Endothelial cell of umbilical vein (primary cell): Measurements from ENCODE around the gene MAP10. TPM values are rescaled to one million over a fixed set of nuclear protein-coding genes. Genes with fewer than 3 reads are reported as not detected.

ENCODE experiments used
- BruUV-seq: library from RNA; stranded (reverse); fragments of 400-500 nt; replicated peaks from 2 replicates; lab custom pipeline; 2021; lab: Mats Ljungman, UMichigan
- CTCF ChIA-PET: fragments of 300-600, 350-600 bp; sonication (Branson Sonifier 250); formaldehyde crosslinking; loops from one replicate; lab custom pipeline; 2021; ENCODE audit warnings: antibody characterized with exemption, inconsistent platforms; lab: Charles Lee
- POLR2A ChIA-PET: fragments of 300-600, 350-600 bp; sonication (Branson Sonifier 250); formaldehyde crosslinking; loops from one replicate; lab custom pipeline; 2021; ENCODE audit warnings: antibody characterized with exemption, inconsistent platforms; lab: Charles Lee
- DNase-seq: peaks from one replicate; pipeline ENCODE4 v3.0.0-alpha.2; 2011; ENCODE audit warnings: low read depth, low spot score
- FAIRE-seq: peaks from 2 replicates; lab custom pipeline; 2011; peaks lifted over from hg19 to GRCh38; lab: Jason Lieb, UNC
- H2AFZ ChIP-seq: 2 replicates; pipeline ENCODE4 v1.6.0; 2012; ENCODE audit warnings: low read depth, low read length, control low read depth, inconsistent platforms
- H3K27ac ChIP-seq: 2 replicates; pipeline ENCODE4 v1.5.1; 2011; ENCODE audit warnings: low read depth, mild to moderate bottlenecking, control low read depth, low read length, moderate library complexity; ENCODE audit not compliant: insufficient read depth
- H3K27me3 ChIP-seq, 2 experiments: 2 replicates each; pipeline versions ENCODE4 v1.6.0 to v1.6.1; 2011; ENCODE audit warnings: low read length in 2 of 2, mixed read lengths in 1 of 2; ENCODE audit not compliant: control insufficient read depth in 2 of 2, insufficient read depth in 2 of 2
- H3K36me3 ChIP-seq, 2 experiments: 2 replicates in 1 of 2; 3 replicates in 1 of 2; pipeline ENCODE4 v1.5.1; 2011; ENCODE audit warnings: low read length in 2 of 2, mild to moderate bottlenecking in 1 of 2, moderate library complexity in 1 of 2; ENCODE audit not compliant: control insufficient read depth in 2 of 2, insufficient read depth in 2 of 2; ENCODE audit errors: extremely low read depth in 1 of 2
- H3K4me1 ChIP-seq: 3 replicates; pipeline ENCODE4 v1.5.1; 2011; ENCODE audit warnings: mild to moderate bottlenecking, low read length; ENCODE audit not compliant: control insufficient read depth, insufficient read depth; ENCODE audit errors: extremely low read depth
- H3K4me2 ChIP-seq: 2 replicates; pipeline ENCODE4 v1.6.1; 2011; ENCODE audit warnings: low read length, control low read depth, mixed read lengths; ENCODE audit not compliant: insufficient read depth
- H3K4me3 ChIP-seq, 3 experiments: fragments of 200-600 bp in 1 of 3; sonication (generic), shearing (Covaris generic) in 1 of 3; replicated peaks in 1 of 3; 2 replicates each; pipeline ENCODE4 v1.5.1; 2011 to 2016; ENCODE audit warnings: control low read depth in 3 of 3, low read length in 3 of 3, mild to moderate bottlenecking in 2 of 3, inconsistent platforms in 1 of 3, low read depth in 1 of 3, moderate library complexity in 1 of 3; ENCODE audit not compliant: insufficient read depth in 1 of 3
- H3K79me2 ChIP-seq: 2 replicates; pipeline ENCODE4 v1.6.0; 2012; ENCODE audit warnings: low read length, inconsistent platforms; ENCODE audit not compliant: control insufficient read depth, insufficient read depth
- H3K9ac ChIP-seq: replicated peaks from 2 replicates; pipeline ENCODE3; 2011; ENCODE audit warnings: low read length, control low read depth; ENCODE audit not compliant: insufficient read depth; ENCODE audit errors: extremely low read depth
- H3K9me1 ChIP-seq: replicated peaks from 3 replicates; pipeline ENCODE4 v1.6.0; 2011; ENCODE audit warnings: mild to moderate bottlenecking, low read length; ENCODE audit not compliant: control insufficient read depth, insufficient read depth; ENCODE audit errors: extremely low read depth
- H3K9me3 ChIP-seq: replicated peaks from 2 replicates; pipeline ENCODE4 v1.5.1; 2012; ENCODE audit warnings: low read length, inconsistent platforms; ENCODE audit not compliant: control insufficient read depth, insufficient read depth
- H4K20me1 ChIP-seq: replicated peaks from 2 replicates; pipeline ENCODE3; 2011; ENCODE audit warnings: mild to moderate bottlenecking, low read length; ENCODE audit not compliant: control insufficient read depth, insufficient read depth; ENCODE audit errors: extremely low read depth
- CTCF ChIP-seq, 2 donors: IDR thresholded peaks; 1 replicate in 1 of 2; 2 replicates in 1 of 2; pipeline ENCODE4 v1.5.1; 2011; ENCODE audit warnings: low read length in 2 of 2, mild to moderate bottlenecking in 2 of 2, moderate library complexity in 2 of 2, control low read depth in 1 of 2, inconsistent platforms in 1 of 2, low read depth in 1 of 2; ENCODE audit not compliant: insufficient read depth in 1 of 2; ENCODE audit errors: extremely low read depth in 1 of 2
- EZH2 ChIP-seq: IDR thresholded peaks from 2 replicates; pipeline ENCODE4 v1.6.1; 2012; ENCODE audit warnings: borderline replicate concordance, low read depth, mild to moderate bottlenecking, moderate library complexity, low read length, inconsistent platforms; ENCODE audit not compliant: severe bottlenecking
- FOS ChIP-seq: IDR thresholded peaks from 2 replicates; pipeline ENCODE4 v1.6.1; 2011; ENCODE audit warnings: mild to moderate bottlenecking, low read length, moderate library complexity, borderline replicate concordance; ENCODE audit not compliant: insufficient read depth
- GATA2 ChIP-seq: IDR thresholded peaks from 2 replicates; pipeline ENCODE4 v1.7.0; 2011; ENCODE audit warnings: low read depth, mild to moderate bottlenecking, moderate library complexity, mixed read lengths, low read length; ENCODE audit not compliant: insufficient read length, insufficient read depth
- JUN ChIP-seq: IDR thresholded peaks from 2 replicates; pipeline ENCODE4 v1.6.1; 2011; ENCODE audit warnings: borderline replicate concordance, low read depth; ENCODE audit not compliant: insufficient read length, insufficient read depth
- MAX ChIP-seq: IDR thresholded peaks from 2 replicates; pipeline ENCODE4 v1.6.1; 2011; ENCODE audit not compliant: insufficient read depth, insufficient read length
- MYC ChIP-seq: IDR thresholded peaks from one replicate; pipeline ENCODE4 v1.6.1; 2011; ENCODE audit warnings: mild to moderate bottlenecking, low read depth, low read length
- POLR2A ChIP-seq: IDR thresholded peaks from 2 replicates; pipeline ENCODE4 v1.6.1; 2012; ENCODE audit warnings: low read depth, mild to moderate bottlenecking, control low read depth, low read length
- POLR2AphosphoS5 ChIP-seq: IDR thresholded peaks from 2 replicates; pipeline ENCODE4 v1.6.1; 2012; ENCODE audit warnings: low read depth, mild to moderate bottlenecking, control low read depth, low read length, moderate library complexity; ENCODE audit not compliant: insufficient read depth
- dilution Hi-C: fragments of 300-500 bp; cut with MboI; formaldehyde crosslinking; loops from one replicate; pipeline ENCODE4 v1.15.0; 2019; ENCODE audit warnings: low sequenced_read_pairs; ENCODE audit not compliant: extremely low pct_ligation_motif_present
- intact Hi-C: fragments of 100-400 bp; cut with micrococcal nuclease; formaldehyde crosslinking; loops from one replicate; pipeline ENCODE4 v1.10.0; 2022
- polyA plus RNA-seq, 4 experiments: library from polyadenylated mRNA; depleted of rRNA in 3 of 4; stranded (reverse) in 3 of 4; unstranded in 1 of 4; fragments of >200 nt; gene quantifications; 2 replicates each; pipeline versions ENCODE4 v1.2.1 to v1.2.3, GENCODE V29; 2011 to 2012; ENCODE audit warnings: missing spikeins in 1 of 4
- total RNA-seq: library from RNA; stranded (reverse); gene quantifications from 2 replicates; pipeline ENCODE4 v1.2.3, GENCODE V29; 2021

Gene MAP10
- total and polyA plus RNA-seq, 2 donors (not counting 3 experiments of a cell fraction or from before 2014, with no cell fraction given) = 0.88 to 2.0 TPM

- CTCF ChIA-PET = interaction anchor here (1.4 to 1.6 kb wide), 5 partner anchors 10 to 156 kb away, joined by 4 to 7 read pairs (median 5); no protein-coding TSS in a partner anchor
Observed at GRCh38 chr1:232792949-232793348, 12.3 kb upstream of the MAP10 start.

More at GRCh38 chr1:232792949-232793348, 12.3 kb upstream of the MAP10 start:
- no peak overlapping the region for H2AFZ ChIP-seq
- H3K9me1 ChIP-seq = no peaks in the 10 kb centered on the region
- no TSS peak for BruUV-seq
- no peak overlapping the region for H3K4me3 ChIP-seq
- POLR2A ChIA-PET = no interaction called here
- intact Hi-C loops (loop anchor here (5.0 kb wide), 1 partner anchor 156 kb away; no protein-coding TSS in a partner anchor), dilution Hi-C loops (no loop called here)
- H4K20me1 ChIP-seq = no peaks in the 10 kb centered on the region
- H3K9ac ChIP-seq = no peak overlapping the region
- H3K36me3 ChIP-seq = no peaks in the 10 kb centered on the region
- TF ChIP-seq MYC (no peak), CTCF (IDR thresholded peaks at IDR 0.05; ENCODE audit: extremely low read depth in 1 of 2, insufficient read depth in 1 of 2, low read depth in 1 of 2, low read length in 2 of 2) (no peak), POLR2AphosphoS5 (no peak), JUN (no peak), POLR2A (no peak), MAX (no peak), FOS (no peak), GATA2 (no peak), EZH2 (no peak)
- no peak for DNase-seq
- no peaks in the 10 kb centered on the region for H3K9me3 ChIP-seq
- peaks cover 0 to 2% of the 10 kb centered on the region in 2 experiments for H3K27me3 ChIP-seq
- H3K27ac ChIP-seq = no peak overlapping the region
- no peak for FAIRE-seq
- no peaks in the 10 kb centered on the region for H3K79me2 ChIP-seq
- peaks cover 3% of the 10 kb centered on the region for H3K4me1 ChIP-seq
- no peak overlapping the region for H3K4me2 ChIP-seq
